Islet precursor cell (in vitro differentiated cells): ENCODE results near the gene PSEN1.

Source experiments
- DNase-seq: peaks from one replicate; pipeline ENCODE4 v3.0.0-alpha.2; 2018

Gene PSEN1

DNA sequence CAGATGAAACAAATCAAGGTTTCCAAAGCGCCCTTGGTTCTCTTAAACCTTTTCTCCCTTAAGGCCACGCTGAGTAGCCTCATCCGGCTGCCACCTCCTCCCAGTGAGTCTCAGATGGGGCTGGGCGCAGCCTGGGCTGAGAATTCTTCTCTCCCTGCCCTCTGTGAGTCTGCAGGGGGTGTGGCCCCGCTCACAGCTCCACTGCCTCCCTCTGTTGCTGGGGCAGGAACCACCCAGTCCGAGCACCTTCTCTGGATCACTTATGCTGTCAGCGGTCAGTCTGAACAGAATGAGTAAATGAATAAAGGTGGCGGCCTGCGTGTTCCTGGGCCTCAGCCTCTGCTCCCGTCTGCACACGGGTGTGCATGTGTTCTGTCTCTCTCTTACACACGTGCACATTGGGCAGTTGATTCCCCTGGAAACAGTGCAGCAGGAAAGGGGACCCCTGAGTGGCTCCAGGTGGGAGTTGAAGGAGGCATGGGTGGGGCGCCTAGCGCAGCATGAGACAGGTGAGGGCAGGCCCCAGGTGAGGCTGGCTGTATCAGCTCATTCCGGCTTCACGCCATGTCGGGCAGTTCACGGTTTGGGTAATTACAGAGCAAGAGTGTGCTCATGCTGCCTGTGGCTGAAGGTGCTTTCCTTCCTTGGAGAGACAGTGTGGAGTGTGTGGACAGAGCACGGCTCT lies 105.3 kb downstream of the PSEN1 start:
- peak; percentile 70 for DNase-seq

DNA sequence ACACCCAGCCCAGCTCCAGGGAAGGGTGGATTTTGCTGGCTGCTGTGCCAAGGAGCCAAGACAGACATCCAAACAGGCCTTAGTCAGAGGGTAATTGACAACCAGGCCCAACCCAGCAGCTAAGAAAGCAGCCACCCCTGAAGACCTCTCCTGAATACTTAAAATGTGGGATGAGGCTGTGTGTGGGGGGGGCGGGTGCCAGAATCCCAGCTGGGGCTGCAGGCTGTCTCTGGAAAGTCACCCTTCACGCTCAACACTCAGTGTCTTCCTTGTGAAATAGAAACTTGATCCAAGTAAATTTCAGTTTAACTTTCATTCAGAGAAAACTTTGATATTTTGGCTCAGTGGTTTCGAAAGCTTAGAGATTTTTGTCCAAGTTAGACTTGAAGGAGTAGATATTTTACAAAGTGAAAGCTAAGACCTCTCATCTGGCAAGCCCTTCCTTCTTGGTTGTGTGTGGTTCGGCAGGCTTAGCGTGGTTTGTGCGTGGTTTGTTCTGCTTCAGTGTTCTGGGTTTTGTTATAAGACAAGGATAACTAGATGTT lies 106.1 kb downstream of the PSEN1 start:
- no peak for DNase-seq

DNA sequence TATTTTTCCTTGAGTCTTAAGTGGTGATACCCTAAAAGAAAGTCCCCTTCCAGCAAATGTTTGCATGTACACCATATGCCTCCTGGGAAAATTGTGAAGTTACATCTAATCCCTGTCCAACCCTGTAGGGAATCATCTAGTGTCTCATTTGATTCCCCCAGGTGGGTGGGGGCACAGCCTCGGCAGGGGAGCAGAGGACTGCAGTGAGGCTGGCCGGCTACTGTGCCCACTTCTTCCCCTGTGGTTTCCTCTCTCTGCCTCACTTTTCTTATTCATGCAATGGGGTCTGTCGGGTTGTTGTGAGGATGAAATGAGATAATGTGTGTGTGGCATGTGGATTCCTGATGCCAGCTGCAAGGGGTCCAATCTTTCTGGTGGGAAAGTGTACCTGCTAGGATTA lies 107.0 kb downstream of the PSEN1 start:
- DNase-seq: no peak

DNA sequence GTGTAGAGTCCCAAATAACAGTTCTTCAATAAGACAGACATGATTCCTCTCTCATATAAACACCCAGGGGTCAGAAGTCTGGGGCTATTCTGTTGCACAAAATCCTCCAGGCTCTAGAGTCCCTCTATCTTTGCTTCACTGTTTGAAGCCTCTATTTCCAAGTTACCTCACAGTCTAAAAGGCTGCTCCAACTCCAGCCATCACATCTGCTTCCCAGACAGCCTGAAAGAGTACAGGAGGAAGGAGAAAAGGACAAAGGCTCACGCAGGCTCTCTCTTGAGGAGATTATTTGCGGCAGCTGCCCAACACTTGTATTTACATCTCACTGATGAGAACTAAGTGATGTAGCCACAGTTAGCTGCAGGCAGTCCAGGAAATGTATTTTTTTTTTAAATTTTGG lies 107.4 kb downstream of the PSEN1 start:
- DNase-seq: no peak

DNA sequence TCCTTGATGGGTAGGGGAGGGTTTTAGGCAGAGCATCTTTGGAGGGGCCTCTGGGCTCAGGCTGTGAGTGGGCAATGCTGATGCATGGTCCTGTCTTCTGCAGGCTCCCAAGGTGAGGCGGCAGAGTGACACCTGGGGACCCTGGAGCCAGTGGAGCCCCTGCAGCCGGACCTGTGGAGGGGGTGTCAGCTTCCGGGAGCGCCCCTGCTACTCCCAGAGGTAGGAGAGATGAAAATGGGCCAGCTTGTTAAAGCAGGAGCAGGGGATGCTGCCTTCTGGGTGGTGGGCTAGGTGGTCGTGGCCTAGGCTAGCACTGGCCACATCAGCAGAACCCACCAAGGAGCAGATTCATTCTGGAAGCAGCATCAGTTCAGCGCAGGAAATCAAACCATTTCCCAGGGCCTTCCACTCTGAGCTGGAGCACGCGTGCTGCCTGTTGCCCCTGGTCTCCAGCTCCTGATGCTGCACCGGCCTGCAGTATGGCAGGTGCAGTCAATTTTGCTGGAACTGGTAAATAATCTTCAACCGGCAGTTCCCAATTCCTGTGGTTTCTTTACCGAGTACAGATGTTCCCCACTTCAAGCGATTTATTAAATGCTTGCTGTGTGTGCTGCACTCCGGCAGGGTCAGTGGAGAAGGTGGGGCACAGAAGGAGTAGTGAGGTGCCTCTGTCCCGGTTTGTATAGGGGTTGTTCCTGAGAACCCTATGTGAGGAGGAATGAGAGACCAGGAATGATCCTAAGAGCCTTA lies 108.4 kb downstream of the PSEN1 start:
- peak; percentile 37 for DNase-seq

DNA sequence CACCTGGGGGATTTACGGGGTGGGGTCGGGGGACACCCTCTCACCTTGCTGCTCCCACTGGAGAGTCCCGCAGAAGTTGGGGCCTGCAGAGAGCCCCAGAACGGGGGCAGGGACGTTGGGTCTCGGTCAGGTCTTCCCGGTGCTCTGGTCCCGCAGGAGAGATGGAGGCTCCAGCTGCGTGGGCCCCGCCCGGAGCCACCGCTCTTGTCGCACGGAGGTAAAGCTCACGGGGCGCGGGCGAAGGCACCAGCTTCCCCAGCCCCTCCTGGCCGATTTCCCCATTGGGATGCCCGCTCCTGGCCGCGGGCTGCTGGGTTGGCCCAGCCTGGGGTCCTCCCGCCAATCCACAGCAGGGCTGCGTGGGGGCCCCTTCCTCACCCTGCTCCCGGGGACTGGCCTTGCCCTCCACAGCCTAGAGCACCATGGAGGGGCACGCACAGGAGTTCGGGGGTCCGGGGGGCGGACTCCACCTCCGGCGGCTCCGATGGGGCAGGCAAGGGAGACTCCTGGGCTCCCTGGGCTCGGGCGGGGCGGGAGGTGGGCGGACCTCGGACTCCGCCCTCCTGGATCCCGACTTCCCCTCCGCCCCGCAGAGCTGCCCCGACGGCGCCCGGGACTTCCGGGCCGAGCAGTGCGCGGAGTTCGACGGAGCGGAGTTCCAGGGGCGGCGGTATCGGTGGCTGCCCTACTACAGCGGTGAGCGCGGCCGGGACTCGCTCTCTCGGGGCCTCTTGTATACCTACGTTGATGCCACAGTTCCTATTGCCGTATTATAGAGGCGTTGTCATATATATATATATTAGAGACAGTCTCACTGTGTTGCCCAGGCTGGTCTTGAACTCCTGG lies 109.4 kb downstream of the PSEN1 start:
- peak; percentile 77 for DNase-seq

DNA sequence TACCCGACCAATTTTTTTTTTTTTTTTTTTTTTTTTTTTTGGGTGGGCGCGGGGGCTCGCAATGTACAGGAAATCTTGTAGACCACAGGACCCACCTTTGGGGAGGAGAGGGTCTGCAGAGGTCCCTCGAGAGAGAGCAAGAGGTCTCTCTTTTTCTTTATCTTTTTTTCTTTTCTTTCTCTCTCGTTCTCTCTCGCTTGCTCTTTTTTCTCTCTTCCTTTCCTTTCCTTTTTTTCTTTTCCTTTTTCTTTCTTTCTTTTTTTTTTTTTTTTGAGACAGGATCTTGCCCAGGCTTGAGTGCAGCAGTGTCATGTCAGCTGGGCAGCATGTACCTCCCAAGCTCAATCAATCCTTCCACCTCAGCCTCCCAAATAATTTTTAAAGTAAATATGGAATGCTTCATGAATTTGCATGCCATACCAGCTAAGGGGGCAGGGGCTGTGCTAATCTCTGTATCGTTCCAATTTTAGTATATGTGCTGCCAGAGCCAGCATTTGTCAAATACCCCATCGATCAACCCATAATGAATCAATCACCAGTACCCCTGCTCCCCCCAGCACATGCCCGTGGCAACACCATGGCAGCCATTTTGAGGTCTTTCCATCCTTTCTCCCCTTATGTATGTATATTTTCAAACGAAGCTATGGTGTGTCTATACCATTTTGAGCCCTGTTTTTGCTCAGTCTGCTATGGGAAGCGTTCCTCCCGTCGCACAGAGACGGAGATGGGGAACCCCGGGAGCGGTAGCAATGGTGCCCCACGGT lies 110.3 kb downstream of the PSEN1 start:
- no peak for DNase-seq

DNA sequence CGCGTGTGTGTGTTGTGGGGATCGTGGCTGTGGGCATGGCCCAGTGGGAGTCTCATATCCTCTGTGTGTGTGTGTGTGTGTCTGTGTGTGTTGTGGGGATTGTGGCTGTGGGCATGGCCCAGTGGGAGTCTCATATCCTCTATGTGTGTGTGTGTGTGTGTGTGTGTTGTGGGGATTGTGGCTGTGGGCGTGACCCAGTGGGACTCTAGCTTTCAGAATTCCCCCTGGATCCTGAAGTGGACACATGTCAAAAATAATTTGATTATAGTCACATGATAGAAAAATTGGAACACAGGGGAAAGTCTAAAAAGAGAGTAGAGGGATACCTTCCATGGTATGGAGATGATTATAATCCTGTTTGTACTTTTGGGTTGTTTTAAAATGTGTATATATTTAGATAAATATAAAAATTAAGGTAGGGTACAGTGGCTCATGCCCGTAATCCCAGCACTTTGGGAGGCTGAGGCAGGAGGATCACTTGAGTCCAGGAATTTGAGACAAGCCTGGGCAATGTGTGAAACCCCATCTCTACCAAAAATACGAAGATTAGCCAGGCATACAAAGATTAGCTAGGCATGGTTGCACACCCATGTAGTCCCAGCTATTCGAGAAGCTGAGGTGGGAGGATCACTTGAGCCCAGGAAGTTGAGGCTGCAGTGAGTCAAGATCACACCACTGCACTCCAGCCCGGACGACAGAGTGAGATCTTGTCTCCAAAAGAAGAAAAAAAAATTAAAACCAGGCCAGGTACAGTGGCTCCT lies 112.0 kb downstream of the PSEN1 start:
- no peak for DNase-seq

DNA sequence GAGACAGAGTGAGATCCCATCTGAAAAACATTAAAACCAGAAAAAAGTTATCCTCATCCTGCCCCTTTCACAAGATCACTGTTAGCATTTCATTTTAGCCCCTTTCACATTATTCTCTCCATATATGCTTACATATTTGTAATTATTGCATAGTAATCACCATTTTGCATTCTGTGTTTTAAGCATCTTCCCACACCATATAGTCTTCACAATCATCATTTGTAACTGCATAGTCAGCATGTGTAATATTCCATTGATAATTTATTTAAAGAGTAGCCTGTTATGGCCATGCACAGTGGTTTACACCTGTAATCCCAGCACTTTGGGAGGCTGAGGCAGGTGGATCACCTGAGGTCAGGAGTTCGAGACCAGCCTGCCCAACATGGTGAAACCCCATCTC lies 112.8 kb downstream of the PSEN1 start:
- no peak for DNase-seq

DNA sequence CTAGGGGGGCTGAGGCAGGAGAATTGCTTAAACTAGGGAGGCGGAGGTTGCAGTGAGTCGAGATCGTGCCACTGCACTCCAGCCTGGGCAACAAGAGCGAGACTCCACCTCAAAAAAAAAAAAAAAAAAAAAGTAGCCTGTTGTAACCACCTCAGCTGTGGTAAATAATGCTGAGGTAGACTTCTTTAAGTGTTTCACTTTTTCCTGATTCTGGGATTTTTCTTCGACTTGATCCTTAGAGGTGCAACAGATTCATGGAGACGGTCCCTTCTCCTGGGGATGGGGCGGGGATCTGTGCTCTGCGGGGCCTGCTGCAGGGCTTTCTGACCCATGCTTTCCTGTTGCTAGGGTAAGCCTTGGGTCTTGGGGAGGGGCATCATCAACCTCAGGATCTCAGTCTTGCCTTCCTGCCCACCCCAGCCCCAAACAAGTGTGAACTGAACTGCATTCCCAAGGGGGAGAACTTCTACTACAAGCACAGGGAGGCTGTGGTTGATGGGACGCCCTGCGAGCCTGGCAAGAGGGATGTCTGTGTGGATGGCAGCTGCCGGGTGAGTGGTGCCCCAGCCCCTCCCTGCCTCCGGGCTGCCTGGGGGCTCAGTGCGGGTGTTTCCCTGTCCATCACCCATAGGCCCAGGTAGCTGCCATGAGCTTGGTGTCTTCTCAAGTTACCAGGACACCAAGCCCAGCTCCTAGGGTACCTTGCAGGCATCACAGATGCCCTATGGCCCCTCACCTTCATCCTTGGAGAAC lies 113.4 kb downstream of the PSEN1 start:
- no peak for DNase-seq

DNA sequence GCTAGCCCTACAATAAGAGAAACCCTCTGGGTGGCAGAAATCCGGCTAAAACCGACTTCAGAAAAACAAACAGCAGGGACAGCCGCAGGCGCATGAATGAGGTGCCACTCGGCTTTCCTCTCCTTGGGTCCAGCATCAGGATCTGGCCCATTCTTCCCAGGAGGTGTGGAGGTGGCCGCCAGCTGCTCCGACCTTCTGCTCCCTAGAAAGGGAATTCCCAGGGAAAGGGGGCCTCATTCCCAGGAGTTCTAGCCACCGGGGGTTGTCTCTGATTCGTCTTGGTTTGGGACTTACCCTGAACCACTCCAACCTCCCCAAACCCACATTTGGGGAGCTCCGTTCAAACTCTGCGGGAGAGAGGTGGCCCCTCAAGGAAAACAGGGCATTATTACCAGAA lies 114.0 kb downstream of the PSEN1 start:
- no peak for DNase-seq

DNA sequence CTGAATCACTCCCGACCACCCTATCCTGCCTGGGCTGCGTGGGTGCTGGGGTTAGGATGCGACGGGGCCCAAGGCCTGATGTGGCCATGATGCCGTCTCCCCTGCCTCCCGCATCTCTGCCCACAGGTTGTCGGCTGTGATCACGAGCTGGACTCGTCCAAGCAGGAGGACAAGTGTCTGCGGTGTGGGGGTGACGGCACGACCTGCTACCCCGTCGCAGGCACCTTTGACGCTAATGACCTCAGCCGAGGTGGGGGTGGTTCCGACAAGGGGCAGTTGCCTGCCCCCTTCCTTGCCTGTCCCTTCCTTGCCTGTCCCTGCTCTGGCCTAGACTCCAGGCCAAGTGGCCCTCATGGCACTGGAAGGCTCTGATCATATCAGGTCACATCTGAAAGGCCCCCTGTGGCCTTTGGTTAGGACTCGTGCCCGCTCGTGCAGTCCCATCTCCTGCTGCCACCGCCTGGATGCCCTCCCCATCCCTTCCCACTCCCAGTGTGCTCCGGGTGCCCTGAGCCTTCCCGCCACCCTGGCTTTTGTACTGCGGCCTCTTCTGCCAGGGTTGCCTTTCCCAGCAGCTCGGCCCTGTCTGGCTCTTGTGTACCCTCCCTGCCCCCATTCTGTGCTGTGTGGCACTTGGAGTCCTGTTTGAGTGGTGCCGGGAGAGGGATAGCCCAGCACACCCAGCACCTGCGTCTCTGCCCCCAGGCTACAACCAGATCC lies 114.6 kb downstream of the PSEN1 start:
- no peak for DNase-seq

DNA sequence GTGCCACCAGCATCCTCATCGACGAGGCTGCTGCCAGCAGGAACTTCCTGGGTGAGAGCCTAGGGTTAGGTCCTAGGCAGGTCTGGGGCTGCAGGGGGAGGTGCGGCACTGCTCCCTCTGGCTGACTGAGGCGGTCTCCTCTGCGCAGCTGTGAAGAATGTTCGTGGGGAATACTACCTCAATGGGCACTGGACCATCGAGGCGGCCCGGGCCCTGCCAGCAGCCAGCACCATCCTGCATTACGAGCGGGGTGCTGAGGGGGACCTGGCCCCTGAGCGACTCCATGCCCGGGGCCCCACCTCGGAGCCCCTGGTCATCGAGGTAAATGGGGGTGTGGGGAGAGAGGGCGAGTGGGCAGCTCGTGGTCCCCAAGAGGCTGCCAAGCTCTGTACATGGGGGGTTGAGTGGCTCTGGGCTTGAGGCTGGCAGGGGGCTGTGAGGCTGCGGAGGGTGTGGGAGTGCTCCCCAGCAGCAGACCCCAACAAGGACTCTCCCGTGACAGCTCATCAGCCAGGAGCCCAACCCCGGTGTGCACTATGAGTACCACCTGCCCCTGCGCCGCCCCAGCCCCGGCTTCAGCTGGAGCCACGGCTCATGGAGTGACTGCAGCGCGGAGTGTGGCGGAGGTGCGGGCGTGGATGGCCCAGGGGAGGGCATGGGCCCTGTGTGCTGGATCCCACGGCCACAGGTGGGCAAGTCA lies 115.4 kb downstream of the PSEN1 start:
- DNase-seq: no peak

DNA sequence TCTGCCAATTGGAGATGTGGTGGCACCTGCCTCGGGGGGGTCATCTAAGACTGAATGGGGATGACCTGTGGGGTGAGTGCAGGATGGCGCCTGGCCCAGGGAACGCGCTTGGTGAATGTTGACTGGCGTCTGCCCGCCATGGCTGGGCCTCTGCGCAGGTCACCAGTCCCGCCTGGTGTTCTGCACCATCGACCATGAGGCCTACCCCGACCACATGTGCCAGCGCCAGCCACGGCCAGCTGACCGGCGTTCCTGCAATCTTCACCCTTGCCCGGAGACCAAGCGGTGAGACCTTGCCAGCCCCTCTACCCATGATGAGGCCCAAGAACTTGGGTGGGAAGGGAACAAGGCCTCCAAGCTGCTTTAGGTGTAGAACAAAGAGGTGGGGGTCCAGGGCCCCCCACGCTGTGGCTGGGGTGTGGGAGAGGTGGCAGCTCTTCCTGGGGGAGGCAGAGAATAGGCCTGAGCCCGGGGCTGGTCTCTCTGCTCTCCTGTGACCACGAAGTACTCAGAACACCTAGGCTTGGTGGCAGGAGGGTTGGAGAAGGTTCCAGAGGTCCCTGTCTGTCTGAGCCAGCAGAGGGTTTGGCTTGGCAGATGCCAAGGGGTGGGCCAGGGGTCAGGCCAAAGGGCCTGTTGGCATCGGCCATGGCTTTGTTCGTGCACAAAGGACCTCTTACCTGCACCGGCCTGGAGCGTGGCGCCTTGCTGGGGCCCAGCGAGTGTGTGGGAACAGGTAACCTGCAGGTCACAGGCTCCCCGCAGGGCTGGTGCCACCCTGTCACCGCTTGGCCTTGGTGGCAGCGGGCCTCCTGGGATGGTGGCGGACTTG lies 116.4 kb downstream of the PSEN1 start:
- peak; percentile 56 for DNase-seq

DNA sequence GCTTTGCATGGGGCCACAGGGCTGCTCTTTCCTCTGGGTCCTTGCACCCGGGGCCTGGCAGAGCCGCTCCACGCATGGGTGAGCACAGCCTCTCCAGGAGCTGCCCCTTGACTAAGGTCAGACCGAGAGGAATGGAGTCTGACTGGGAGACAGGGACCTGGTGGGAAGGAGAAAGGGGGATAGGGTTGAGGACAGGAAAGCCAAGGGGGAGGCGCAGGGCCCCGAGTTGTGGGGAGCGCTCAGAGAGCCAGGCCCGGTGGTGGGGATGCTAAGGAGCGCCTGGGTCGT lies 117.0 kb downstream of the PSEN1 start:
- no peak for DNase-seq

DNA sequence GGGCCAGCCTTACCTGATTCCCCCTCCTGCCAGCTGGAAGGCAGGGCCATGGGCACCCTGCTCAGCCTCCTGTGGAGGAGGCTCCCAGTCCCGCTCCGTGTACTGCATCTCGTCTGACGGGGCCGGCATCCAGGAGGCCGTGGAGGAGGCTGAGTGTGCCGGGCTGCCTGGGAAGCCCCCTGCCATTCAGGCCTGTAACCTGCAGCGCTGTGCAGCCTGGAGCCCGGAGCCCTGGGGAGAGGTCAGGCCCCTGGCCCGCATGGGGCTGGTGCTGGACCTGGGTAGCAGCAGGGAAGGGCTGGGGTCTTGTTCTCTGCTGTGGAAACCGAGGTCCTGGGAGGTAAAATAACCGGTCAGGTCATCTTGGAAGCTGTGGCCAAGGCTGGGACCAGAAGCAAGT lies 117.4 kb downstream of the PSEN1 start:
- DNase-seq: peak; percentile 45

DNA sequence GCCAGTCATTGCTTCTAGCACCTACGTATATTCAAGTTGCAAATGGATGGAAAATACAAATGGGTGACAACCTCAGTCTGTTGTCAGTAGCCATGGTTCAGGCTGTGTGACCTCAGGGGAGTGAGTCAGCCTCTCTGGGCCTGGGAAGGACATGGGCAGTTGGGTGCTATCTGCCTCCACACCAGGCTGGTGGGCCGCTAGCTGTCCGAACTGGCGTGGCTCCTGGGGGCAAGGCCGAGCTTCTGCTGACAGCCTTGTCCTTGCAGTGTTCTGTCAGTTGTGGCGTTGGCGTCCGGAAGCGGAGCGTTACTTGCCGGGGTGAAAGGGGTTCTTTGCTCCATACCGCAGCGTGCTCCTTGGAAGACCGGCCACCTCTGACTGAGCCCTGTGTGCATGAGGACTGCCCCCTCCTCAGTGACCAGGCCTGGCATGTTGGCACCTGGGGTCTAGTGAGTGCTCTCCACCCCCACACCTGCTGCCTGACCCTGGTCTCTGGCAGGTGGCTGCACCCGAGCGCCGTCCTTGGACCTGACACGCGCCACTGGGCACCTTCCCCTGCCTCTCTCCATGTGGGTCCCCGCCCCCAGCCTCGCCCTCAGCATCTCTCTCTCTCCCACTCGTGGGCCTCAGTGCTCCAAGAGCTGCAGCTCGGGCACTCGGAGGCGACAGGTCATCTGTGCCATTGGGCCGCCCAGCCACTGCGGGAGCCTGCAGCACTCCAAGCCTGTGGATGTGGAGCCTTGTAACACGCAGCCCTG lies 118.1 kb downstream of the PSEN1 start:
- no peak for DNase-seq

DNA sequence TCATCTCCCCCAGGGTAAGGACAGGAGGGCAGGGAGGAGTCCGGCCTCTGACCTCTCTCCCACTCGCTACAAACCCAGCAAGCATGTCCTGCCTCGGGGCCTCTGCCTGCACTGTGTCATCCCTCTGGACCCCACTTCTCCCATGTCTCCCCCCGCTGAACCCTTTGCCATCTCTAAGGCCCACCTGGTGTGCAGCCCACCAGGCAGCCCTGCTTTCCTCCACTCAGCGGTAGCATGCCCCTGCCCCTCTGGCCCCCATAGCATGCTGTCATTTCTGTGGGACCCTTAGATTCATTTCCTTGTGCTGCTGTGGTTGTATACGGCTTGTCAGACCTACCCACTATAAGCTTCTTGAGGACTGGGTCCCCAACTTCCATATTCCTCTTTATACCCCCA lies 118.7 kb downstream of the PSEN1 start:
- DNase-seq: no peak
